Mucosa of stomach (tissue), 1 donor: ENCODE measurements around the gene SIPA1L3.

Source experiments
- H3K27me3 ChIP-seq: one replicate; pipeline ENCODE4 v1.7.0; 2013; ENCODE audit warnings: mild to moderate bottlenecking, low read length; ENCODE audit not compliant: control insufficient read depth, insufficient read depth
- H3K36me3 ChIP-seq: one replicate; pipeline ENCODE4 v1.7.0; 2013; ENCODE audit warnings: low read length; ENCODE audit not compliant: control insufficient read depth, insufficient read depth
- H3K4me1 ChIP-seq: one replicate; pipeline ENCODE4 v1.7.0; 2013; ENCODE audit warnings: mild to moderate bottlenecking, low read length; ENCODE audit not compliant: control insufficient read depth, insufficient read depth
- H3K4me3 ChIP-seq: one replicate; pipeline ENCODE4 v1.7.0; 2013; ENCODE audit warnings: low read length
- H3K9ac ChIP-seq: one replicate; pipeline ENCODE4 v1.7.0; 2013; ENCODE audit warnings: mild to moderate bottlenecking, low read length, moderate library complexity
- H3K9me3 ChIP-seq: one replicate; pipeline ENCODE4 v1.7.0; 2013; ENCODE audit warnings: mild to moderate bottlenecking, low read length, moderate library complexity; ENCODE audit not compliant: control insufficient read depth
- donor health status: Pancreatic carcinoma.

Gene SIPA1L3

DNA sequence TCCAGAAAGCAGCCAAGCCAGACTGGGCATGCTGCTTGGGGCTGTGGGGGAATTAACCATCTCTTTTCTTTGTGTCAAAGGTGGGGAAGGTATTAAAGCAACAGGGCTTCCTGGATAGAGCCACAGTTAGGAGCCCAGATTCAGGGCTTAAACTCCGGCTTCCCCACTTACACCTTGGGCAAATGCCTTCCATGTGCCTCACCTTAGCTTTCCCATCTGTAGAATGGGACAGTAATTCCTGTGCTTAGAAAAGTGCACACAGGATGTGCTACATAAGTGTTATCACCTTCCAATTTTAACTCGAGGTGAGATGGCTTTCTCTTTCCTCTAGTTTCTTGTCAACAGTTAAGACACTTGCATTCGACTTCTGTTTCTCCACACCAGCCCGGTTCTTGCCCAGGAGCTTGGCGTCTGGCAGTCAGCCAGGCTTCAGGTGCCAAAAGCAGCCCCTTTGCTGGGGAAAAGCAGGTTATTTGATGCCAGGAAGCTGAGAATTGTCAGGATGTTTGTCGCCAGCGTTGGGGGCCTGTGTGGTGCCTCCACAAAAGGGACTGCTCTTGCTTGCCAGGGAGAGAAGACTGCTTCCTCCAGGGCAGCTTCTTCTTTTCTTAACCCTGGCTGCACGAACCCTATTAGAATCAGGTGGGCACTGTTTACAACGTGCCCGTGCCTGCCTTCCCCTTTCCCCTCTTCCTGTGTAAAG lies 79.2 kb downstream of the SIPA1L3 start:
- Histone ChIP-seq H3K4me3 (no peak overlapping the region), H3K9ac (no peak overlapping the region), H3K27me3 (no peaks in the 10 kb centered on the region), H3K9me3 (no peaks in the 10 kb centered on the region), H3K4me1 (peaks cover 21% of the 10 kb centered on the region), H3K36me3 (no peaks in the 10 kb centered on the region)

DNA sequence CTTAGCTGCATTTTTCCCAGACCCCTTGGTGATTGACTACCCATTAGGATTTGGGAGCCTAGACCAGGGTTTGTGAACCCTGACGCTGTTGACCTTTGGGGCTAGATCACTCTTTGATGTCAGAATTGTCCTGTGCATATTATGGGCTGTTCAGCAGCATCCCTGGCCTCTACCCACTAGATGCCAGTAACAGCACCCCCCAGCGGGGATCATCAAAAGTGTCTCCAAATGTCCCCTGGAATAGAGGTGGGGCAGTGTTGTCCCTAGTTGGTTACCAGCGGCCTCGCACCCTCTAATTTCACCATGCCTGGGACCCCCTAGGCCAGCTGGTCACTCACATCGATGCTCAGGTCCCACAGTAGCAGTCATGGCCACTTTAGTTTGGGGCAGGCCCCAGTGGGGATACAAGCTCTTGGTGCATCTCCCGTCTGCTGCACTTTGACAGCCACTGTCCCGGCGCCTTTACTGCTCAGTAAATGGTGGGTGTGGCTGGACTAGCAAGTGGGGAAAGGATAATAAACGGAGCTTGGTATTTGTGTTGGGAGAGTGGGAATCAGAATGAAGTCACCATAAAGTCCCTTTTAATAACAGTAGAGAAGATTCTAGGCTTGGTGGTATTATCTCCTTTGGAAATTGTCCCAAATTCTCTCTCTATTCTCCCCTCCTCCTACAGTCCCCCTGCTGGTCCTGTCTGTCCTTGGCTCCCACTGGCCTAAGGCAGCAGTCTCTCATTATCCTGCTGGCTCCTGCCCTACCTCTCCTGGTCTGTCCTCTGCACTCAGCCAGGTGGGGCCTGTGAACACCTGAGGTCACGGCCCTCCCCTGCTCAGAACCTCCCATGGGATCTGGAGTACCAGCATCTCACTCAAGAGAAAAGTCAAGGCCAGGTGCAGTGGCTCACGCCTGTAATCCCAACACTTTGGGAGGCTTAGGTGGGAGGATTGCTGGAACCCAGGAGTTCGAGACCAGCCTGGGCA lies 80.6 kb downstream of the SIPA1L3 start:
- Histone ChIP-seq H3K4me3 (no peak overlapping the region), H3K27me3 (no peaks in the 10 kb centered on the region), H3K9ac (no peak overlapping the region), H3K4me1 (peaks cover 14% of the 10 kb centered on the region), H3K36me3 (no peaks in the 10 kb centered on the region), H3K9me3 (no peaks in the 10 kb centered on the region)

- H3K27me3 ChIP-seq, result no peaks in the 10 kb centered on the region
- H3K36me3 ChIP-seq, result no peaks in the 10 kb centered on the region
- peaks cover 8% of the 10 kb centered on the region for H3K4me1 ChIP-seq
- H3K4me3 ChIP-seq, result no peak overlapping the region
- H3K9me3 ChIP-seq, result no peaks in the 10 kb centered on the region
- H3K9ac ChIP-seq, result no peak overlapping the region
Measured at GRCh38 chr19:37988758-37989635, 82.0 kb downstream of the SIPA1L3 start.

DNA sequence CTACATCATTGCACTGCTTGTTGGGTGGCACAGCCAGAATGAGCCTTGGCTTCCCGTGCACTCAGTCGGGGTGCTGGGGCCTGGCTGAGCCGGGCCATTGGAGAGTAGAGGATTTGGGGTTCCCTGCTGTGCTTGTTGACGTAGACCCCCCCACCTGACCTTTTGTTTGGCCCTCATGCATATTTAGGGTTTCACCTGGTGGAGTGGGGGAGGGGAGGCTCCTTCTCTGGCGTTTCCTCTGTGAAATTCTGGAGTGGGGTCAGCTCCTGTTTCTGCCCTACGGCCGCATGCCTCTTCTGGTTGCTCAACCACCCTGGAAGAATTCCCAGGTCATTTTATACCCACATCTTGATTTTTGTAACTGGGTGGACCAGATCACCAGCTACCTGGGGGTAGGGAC lies 82.8 kb downstream of the SIPA1L3 start:
- no peak overlapping the region for H3K4me3 ChIP-seq
- H3K9me3 ChIP-seq, result no peaks in the 10 kb centered on the region
- no peaks in the 10 kb centered on the region for H3K36me3 ChIP-seq
- H3K27me3 ChIP-seq, result no peaks in the 10 kb centered on the region
- peaks cover 8% of the 10 kb centered on the region for H3K4me1 ChIP-seq
- no peak overlapping the region for H3K9ac ChIP-seq

DNA sequence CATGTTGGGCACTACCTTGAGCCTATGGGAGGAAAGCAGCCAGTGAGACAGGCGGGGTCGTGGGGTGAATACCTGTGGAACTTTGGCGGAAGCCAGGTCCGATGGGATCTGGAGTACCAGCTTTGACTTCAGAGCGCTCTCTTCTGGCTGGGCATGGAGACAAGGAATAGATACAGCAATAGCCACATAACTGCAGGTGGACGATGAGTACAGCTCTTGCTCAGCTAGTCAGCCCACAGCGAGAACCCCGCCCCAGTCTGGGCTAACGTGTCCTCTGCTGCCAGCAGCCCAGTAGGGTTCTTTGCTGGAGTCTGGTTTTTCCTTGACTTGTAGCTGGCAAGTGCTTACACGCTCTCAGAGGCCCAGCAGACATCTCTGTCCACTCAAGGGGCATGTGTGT lies 83.4 kb downstream of the SIPA1L3 start:
- no peak overlapping the region for H3K9ac ChIP-seq

DNA sequence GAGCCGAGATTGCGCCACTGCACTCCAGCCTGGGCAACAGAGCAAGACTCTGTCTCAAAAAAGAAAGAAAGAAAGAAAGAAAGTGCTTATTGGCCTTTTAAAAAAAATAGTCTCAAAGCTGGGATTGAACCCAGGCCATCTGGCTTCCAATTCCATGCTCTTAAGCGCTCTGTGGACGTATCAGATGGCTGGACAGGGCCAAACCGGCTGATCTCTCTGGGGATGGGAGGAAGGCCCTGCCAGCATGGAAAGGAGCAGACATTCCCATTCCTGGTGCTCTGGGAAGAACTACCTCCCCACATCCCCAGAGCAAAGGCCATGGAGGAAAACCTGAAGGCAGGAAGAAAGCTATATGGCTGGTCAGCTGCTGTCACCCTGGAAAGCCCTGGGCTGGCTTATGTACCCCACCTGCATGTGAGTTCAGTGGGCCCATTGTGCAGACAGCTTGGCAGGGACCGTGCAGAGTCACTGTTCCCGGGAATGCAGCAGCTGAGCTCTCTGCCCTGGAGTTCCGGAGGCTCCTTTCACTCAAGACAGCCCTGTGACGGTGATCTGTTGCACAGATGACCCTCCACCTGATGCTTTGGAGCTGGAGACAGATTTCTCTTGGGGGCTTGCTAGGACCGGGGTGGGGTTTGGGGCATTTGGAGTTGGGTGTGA lies 84.3 kb downstream of the SIPA1L3 start:
- Histone ChIP-seq H3K36me3 (no peaks in the 10 kb centered on the region), H3K27me3 (no peaks in the 10 kb centered on the region), H3K9me3 (no peaks in the 10 kb centered on the region), H3K9ac (no peak overlapping the region), H3K4me3 (no peak overlapping the region), H3K4me1 (peaks cover 8% of the 10 kb centered on the region)

More for the DNA sequence above, 83.4 kb downstream of the SIPA1L3 start:
- H3K9me3 ChIP-seq, result no peaks in the 10 kb centered on the region
- H3K4me1 ChIP-seq, result peaks cover 8% of the 10 kb centered on the region
- no peaks in the 10 kb centered on the region for H3K36me3 ChIP-seq
- H3K4me3 ChIP-seq, result no peak overlapping the region
- no peaks in the 10 kb centered on the region for H3K27me3 ChIP-seq

DNA sequence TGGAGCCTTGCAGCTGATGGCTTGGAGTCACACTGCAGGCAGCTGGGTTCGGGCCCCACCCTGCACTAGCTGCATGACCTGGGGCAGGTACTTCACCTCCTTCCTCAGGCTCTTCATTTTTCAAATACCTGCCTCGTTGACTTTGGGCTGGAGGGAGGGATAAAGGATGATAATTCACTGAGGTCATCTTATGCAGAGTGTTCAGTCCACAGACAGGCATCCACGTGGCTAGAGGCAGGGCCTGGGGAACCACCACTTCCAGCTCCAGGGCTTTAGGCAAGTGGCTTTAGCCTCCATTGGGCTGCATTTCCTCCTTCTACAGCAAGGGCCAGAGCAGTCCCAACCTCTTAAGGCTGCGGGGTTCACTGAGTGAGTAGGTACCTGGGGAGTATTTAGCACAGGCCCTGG lies 84.8 kb downstream of the SIPA1L3 start:
- Histone ChIP-seq H3K9me3 (no peaks in the 10 kb centered on the region), H3K9ac (no peak overlapping the region), H3K4me3 (no peak overlapping the region), H3K27me3 (no peaks in the 10 kb centered on the region), H3K36me3 (no peaks in the 10 kb centered on the region), H3K4me1 (peaks cover 8% of the 10 kb centered on the region)

DNA sequence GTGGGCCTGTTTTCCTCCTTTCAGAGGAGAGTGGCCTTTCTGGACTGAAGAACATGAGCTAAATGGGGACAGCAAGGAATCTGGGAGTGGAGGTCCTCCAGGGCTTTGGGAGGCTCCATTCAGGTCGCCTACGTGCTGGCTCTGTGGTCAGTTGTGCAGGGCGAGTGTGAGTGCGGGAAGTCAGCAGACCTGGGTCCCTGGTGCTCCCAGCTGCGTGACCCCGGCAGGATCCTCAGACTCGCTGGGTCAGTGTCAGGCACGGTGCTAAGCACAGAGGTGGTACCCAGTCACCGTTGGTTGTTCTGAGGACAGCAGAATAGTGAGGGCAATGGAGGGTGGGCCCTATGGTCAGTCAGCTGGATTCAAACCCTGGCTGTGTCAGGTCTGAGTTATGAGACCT lies 85.8 kb downstream of the SIPA1L3 start:
- Histone ChIP-seq H3K4me1 (peaks cover 8% of the 10 kb centered on the region), H3K36me3 (no peaks in the 10 kb centered on the region), H3K4me3 (no peak overlapping the region), H3K9me3 (no peaks in the 10 kb centered on the region), H3K9ac (no peak overlapping the region), H3K27me3 (no peaks in the 10 kb centered on the region)

- Histone ChIP-seq H3K4me1 (peaks cover 8% of the 10 kb centered on the region), H3K9me3 (no peaks in the 10 kb centered on the region), H3K27me3 (no peaks in the 10 kb centered on the region), H3K4me3 (no peak overlapping the region), H3K36me3 (no peaks in the 10 kb centered on the region), H3K9ac (no peak overlapping the region)
Measured at GRCh38 chr19:37994823-37995130, 87.8 kb downstream of the SIPA1L3 start.

DNA sequence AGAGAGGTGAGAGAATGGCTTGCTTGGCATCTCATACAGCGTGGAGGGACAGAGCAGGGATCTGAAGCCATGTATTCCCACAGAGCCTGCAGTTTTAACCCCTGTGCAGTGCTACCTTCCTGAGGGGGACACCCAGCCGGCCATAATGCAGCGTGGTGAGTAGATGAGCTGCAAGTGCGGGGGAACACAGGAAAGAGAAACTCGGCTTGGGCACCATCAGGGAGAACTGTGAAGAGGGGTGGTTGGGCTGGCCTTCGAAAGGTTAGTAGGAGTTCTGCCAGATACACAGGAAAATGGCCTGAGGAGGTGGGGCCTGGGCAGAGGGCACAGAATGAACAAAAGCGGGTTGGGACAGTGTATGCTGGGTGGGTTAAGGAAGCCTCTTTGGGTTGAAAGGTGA lies 88.3 kb downstream of the SIPA1L3 start:
- Histone ChIP-seq H3K9me3 (no peaks in the 10 kb centered on the region), H3K4me1 (peaks cover 8% of the 10 kb centered on the region), H3K4me3 (no peak overlapping the region), H3K36me3 (no peaks in the 10 kb centered on the region), H3K9ac (no peak overlapping the region), H3K27me3 (no peaks in the 10 kb centered on the region)

- Histone ChIP-seq H3K9ac (no peak overlapping the region), H3K4me3 (no peak overlapping the region), H3K27me3 (no peaks in the 10 kb centered on the region), H3K36me3 (no peaks in the 10 kb centered on the region), H3K4me1 (peaks cover 3% of the 10 kb centered on the region), H3K9me3 (no peaks in the 10 kb centered on the region)
Measured at GRCh38 chr19:37997911-37998344, 90.9 kb downstream of the SIPA1L3 start.
